Measurements from ENCODE around the gene STUM.

STUM gene

DNA sequence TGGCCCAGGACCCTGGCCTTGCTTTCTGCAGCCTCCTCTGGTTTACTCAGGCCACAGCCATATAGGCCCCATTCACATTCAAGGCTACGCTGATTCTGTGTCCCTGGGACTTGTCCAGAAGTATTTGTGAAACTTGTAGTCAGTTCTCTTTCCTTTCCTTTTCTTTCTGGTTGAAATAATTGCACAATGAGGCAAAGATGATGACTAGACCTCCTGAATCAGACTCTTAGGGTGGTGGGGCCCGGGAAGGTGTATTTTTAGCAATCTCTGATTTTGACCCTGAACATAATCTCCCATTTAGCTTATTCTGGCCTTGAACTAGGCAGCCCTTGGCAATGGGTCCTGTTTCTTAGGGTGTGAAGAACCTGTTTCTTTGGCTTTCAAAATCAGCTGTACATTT, 39.9 kb downstream of the STUM start:
- Histone ChIP-seq H2AFZ (ENCODE audit: low read depth, low read length) (no peak overlapping the region), H3K36me3 (ENCODE audit: insufficient read depth, low read length) (no peaks in the 10 kb centered on the region), H3K27me3 (ENCODE audit: insufficient read depth, low read length, poor library complexity) (peaks cover 4% of the 10 kb centered on the region), H3K4me3 (ENCODE audit: low read depth in 1 of 2, low read length in 2 of 2) (no peak overlapping the region), H4K20me1 (ENCODE audit: insufficient read depth, low read length) (no peaks in the 10 kb centered on the region), H3K27ac (ENCODE audit: low read length) (no peak overlapping the region), H3K79me2 (ENCODE audit: insufficient read depth, low read length) (no peaks in the 10 kb centered on the region), H3K4me2 (ENCODE audit: insufficient read depth, low read length) (no peak overlapping the region), H3K9me3 (ENCODE audit: insufficient read depth, low read length, severe bottlenecking) (no peaks in the 10 kb centered on the region), H3K4me1 (ENCODE audit: insufficient read depth, low read length) (no peaks in the 10 kb centered on the region), H3K9ac (ENCODE audit: low read depth, low read length) (no peak overlapping the region)
- TF ChIP-seq CTCF (IDR thresholded peaks at IDR 0.05; ENCODE audit: borderline replicate concordance, extremely low read depth, low read length, poor library complexity, severe bottlenecking) (no peak), EZH2 (IDR thresholded peaks at IDR 0.05; ENCODE audit: borderline replicate concordance, low read depth, low read length, severe bottlenecking) (no peak)
- DNase-seq (no peak), ATAC-seq (ENCODE audit: insufficient read depth, low read depth) (no peak)

DNA sequence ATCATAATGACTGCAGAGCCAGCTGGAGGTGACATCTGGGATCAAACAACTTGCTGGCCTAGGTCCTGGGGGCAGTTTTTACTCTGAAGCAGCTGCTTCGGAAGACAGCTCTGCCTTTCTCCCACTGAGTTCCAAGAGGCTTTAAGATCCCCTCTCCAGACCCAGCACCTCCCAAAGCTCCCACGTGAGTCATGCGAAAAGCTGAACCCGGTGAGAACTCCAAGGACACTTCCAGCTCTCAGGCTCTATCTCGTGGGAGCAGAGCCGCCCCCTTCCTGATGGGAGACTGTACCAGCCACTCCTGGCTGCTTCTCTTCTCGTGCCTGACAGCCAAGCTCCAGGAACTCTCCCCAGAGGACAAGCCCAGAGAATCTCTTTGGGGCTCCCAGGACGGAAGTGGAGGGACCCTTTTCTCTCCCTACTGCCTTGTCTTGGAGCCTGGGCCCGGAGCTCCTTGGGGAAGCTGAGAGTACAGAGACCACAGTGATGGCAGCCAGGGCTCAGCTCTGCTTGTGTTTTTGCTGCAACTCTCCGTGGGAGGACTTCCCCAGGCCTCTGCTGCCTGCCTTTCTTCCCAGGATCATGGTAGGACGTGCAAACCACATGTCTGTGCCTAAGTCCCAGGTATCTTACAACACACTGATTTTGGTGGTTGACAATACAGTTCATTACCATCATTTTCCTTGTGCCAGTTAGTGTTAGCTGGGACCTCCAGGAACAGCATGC, 40.6 kb downstream of the STUM start:
- Histone ChIP-seq H3K9me3 (ENCODE audit: insufficient read depth, low read length, severe bottlenecking) (no peaks in the 10 kb centered on the region), H3K9ac (ENCODE audit: low read depth, low read length) (no peak overlapping the region), H3K4me1 (ENCODE audit: insufficient read depth, low read length) (no peaks in the 10 kb centered on the region), H3K36me3 (ENCODE audit: insufficient read depth, low read length) (no peaks in the 10 kb centered on the region), H3K4me3 (ENCODE audit: low read depth in 1 of 2, low read length in 2 of 2) (no peak overlapping the region), H3K4me2 (ENCODE audit: insufficient read depth, low read length) (no peak overlapping the region), H3K27ac (ENCODE audit: low read length) (no peak overlapping the region), H3K79me2 (ENCODE audit: insufficient read depth, low read length) (no peaks in the 10 kb centered on the region), H3K27me3 (ENCODE audit: insufficient read depth, low read length, poor library complexity) (peaks cover 4% of the 10 kb centered on the region), H2AFZ (ENCODE audit: low read depth, low read length) (no peak overlapping the region), H4K20me1 (ENCODE audit: insufficient read depth, low read length) (no peaks in the 10 kb centered on the region)
- TF ChIP-seq CTCF (IDR thresholded peaks at IDR 0.05; ENCODE audit: borderline replicate concordance, extremely low read depth, low read length, poor library complexity, severe bottlenecking) (no peak), EZH2 (IDR thresholded peaks at IDR 0.05; ENCODE audit: borderline replicate concordance, low read depth, low read length, severe bottlenecking) (no peak)
- DNase-seq = no peak
- ATAC-seq (ENCODE audit: insufficient read depth, low read depth) = no peak

DNA sequence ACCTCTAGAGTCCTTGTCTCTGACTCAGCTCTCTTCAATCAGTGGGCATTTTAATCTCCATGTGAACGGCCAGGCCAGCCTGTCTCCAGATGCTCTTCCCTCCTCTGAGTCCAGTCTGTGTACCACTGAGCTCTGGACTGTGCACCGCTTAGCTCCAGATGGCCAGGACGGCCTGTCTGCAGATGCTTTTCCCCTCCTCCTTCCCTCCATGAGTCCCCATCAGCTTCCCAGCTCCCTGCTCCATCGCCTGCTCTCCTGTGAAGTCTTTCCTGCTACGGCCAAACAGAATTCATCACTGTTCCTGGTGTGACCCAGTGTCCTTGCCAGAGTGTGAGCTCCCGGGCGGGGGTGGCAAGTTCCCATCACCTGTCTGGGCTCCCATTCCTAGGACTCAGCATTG, 42.0 kb downstream of the STUM start:
- H3K27me3 ChIP-seq (ENCODE audit: insufficient read depth, low read length, poor library complexity) = peaks cover 4% of the 10 kb centered on the region

More for the DNA sequence above, 42.0 kb downstream of the STUM start:
- Histone ChIP-seq H3K36me3 (ENCODE audit: insufficient read depth, low read length) (no peaks in the 10 kb centered on the region), H3K27ac (ENCODE audit: low read length) (no peak overlapping the region), H2AFZ (ENCODE audit: low read depth, low read length) (no peak overlapping the region), H3K4me2 (ENCODE audit: insufficient read depth, low read length) (no peak overlapping the region), H3K9ac (ENCODE audit: low read depth, low read length) (no peak overlapping the region), H3K9me3 (ENCODE audit: insufficient read depth, low read length, severe bottlenecking) (no peaks in the 10 kb centered on the region), H4K20me1 (ENCODE audit: insufficient read depth, low read length) (no peaks in the 10 kb centered on the region), H3K79me2 (ENCODE audit: insufficient read depth, low read length) (no peaks in the 10 kb centered on the region), H3K4me3 (ENCODE audit: low read depth in 1 of 2, low read length in 2 of 2) (no peak overlapping the region), H3K4me1 (ENCODE audit: insufficient read depth, low read length) (no peaks in the 10 kb centered on the region)
- DNase-seq = no peak
- no peak for TF ChIP-seq EZH2 (IDR thresholded peaks at IDR 0.05; ENCODE audit: borderline replicate concordance, low read depth, low read length, severe bottlenecking)
- no peak for TF ChIP-seq CTCF (IDR thresholded peaks at IDR 0.05; ENCODE audit: borderline replicate concordance, extremely low read depth, low read length, poor library complexity, severe bottlenecking)
- ATAC-seq (ENCODE audit: insufficient read depth, low read depth) = no peak

Measured in DND-41 (cell line).